ENCODE data around the gene USP43.

USP43 gene

GRCh38 chr17:9644910-9645751 is at the start of gene USP43:
Gene USP43, plus strand, starts transcription at chr17:9645517. Its CDS starts 116 bp downstream, at chr17:9645633.
- TF ChIP-seq GATA3 (IDR thresholded peaks at IDR 0.05; ENCODE audit: low read depth, low read length) (no peak), GATA2 (IDR thresholded peaks at IDR 0.05; ENCODE audit: low read depth, low read length) (no peak)

- TF ChIP-seq GATA3 (IDR thresholded peaks at IDR 0.05; ENCODE audit: low read depth, low read length) (no peak), GATA2 (IDR thresholded peaks at IDR 0.05; ENCODE audit: low read depth, low read length) (no peak)
Measured at GRCh38 chr17:9598661-9599060, 46.7 kb upstream of the USP43 start.

GRCh38 chr17:9606453-9606852 is 38.9 kb upstream of the USP43 start:
- TF ChIP-seq GATA3 (IDR thresholded peaks at IDR 0.05; ENCODE audit: low read depth, low read length) (no peak), GATA2 (IDR thresholded peaks at IDR 0.05; ENCODE audit: low read depth, low read length) (no peak)

- no peak for TF ChIP-seq GATA2 (IDR thresholded peaks at IDR 0.05; ENCODE audit: low read depth, low read length)
- no peak for TF ChIP-seq GATA3 (IDR thresholded peaks at IDR 0.05; ENCODE audit: low read depth, low read length)
Measured at GRCh38 chr17:9611557-9611956, 33.8 kb upstream of the USP43 start.

DNA sequence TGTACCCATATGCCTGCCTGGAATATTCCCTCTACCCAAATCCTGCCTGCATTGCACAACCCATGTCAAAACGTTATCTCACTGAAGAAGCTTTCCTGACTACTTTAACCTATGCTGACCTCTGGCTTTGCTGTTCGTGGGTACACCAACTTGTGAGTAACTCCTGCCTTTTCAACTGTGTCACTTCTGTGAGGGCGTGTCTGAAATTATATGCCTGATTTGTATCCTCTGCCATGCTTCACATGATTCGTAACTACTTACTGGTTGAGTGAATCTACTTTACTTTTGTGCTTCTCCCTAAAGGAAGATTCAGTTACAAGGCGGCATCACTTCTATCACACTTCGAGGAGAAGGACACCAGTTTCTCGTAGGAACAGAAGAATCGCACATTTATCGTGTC is 33.3 kb upstream of the USP43 start:
- TF ChIP-seq GATA2 (IDR thresholded peaks at IDR 0.05; ENCODE audit: low read depth, low read length) (no peak), GATA3 (IDR thresholded peaks at IDR 0.05; ENCODE audit: low read depth, low read length) (no peak)

DNA sequence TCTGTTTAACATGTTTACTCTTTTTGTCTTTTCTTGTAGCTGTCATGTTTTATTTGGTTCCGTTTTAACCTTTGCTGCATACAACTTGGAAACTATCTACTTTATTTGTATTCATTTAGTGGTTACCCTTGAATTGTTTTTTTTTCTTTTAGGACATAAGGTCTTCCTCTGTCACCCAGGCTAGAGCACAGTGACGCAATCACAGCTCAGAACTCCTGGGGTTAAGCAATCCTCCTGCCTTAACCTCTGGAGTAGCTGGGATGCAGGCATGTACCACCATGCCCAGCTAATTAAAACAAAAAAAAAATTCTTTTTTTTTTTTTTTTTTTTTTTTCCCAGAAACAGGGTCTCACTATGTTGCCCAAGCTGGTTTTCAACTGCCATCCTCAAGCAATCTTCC is 29.8 kb upstream of the USP43 start:
- TF ChIP-seq GATA3 (IDR thresholded peaks at IDR 0.05; ENCODE audit: low read depth, low read length): no peak
- no peak for TF ChIP-seq GATA2 (IDR thresholded peaks at IDR 0.05; ENCODE audit: low read depth, low read length)

DNA sequence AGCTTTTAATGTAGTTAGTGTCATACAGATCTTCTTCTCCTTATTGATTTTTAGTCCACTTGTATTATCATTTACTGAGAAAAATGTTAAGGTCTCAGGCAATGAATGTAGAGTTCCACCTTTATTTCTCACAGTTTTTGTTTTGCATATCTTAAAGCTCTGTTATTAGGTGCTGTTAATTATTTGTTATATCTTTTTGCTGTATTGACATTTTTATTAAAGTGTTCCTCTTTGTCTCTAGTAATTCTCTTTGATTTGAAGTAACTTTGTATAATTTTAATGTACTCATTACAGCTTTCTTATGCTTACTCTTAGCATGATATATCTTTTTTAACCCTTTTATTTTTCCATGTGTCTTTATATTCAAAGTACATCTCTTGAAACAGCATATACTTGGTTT is 22.4 kb upstream of the USP43 start:
- TF ChIP-seq GATA3 (IDR thresholded peaks at IDR 0.05; ENCODE audit: low read depth, low read length) (no peak), GATA2 (IDR thresholded peaks at IDR 0.05; ENCODE audit: low read depth, low read length) (no peak)

DNA sequence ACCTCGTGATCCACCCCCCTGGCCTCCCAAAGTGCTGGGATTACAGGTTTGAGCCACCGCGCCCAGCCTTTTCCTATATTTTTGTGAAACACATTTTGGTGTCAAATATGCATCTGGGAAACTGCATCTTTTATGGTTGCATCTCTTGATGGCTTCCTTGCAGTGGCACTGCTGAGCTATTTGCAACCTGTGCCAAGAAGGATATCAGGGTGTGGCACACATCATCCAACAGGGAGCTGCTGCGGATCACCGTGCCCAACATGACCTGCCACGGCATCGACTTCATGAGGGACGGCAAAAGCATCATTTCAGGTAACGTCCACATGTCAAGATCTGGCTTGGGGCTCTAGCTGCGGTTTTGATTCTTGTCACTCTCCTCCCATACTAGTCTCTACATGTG is 16.8 kb upstream of the USP43 start:
- TF ChIP-seq GATA2 (IDR thresholded peaks at IDR 0.05; ENCODE audit: low read depth, low read length) (no peak), GATA3 (IDR thresholded peaks at IDR 0.05; ENCODE audit: low read depth, low read length) (no peak)

- TF ChIP-seq GATA2 (IDR thresholded peaks at IDR 0.05; ENCODE audit: low read depth, low read length) (no peak), GATA3 (IDR thresholded peaks at IDR 0.05; ENCODE audit: low read depth, low read length) (no peak)
Measured at GRCh38 chr17:9632741-9633140, 12.6 kb upstream of the USP43 start.

DNA sequence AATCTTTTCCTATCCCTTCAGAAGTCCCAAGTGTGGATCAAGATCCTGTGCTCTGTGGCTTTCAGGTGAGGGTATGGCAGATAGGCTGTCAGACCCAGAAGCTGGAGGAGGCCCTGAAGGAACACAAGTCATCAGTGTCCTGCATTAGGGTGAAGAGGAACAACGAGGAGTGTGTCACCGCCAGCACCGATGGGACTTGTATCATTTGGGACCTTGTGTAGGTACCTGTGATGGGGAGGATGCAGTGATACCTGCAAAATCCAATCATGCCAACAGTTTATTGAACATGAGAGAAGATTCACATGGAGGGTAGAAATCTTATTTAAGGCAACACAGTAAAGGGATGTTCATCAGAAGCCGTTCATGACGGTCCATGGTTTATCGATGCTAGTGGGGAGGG is 10.0 kb upstream of the USP43 start:
- TF ChIP-seq GATA2 (IDR thresholded peaks at IDR 0.05; ENCODE audit: low read depth, low read length): no peak
- no peak for TF ChIP-seq GATA3 (IDR thresholded peaks at IDR 0.05; ENCODE audit: low read depth, low read length)

DNA sequence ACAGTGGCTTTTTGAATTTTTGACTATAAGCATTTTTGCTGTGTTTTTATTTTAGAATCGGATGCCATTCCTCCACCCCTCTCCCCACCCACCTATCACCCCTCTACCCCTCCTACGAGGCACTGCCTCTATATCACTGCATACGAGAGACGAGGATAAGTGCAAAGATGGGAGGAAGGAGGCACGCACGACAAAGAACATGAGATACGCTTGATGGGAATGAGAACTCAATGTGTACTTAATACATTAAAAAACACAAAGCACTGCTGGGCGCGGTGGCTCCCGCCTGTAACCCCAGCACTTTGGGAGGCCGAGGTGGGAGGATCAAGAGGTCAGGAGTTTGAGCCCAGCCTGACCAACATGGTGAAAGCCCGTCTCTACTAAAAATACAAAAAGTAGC is 8.8 kb upstream of the USP43 start:
- TF ChIP-seq GATA2 (IDR thresholded peaks at IDR 0.05; ENCODE audit: low read depth, low read length) (no peak), GATA3 (IDR thresholded peaks at IDR 0.05; ENCODE audit: low read depth, low read length) (no peak)

DNA sequence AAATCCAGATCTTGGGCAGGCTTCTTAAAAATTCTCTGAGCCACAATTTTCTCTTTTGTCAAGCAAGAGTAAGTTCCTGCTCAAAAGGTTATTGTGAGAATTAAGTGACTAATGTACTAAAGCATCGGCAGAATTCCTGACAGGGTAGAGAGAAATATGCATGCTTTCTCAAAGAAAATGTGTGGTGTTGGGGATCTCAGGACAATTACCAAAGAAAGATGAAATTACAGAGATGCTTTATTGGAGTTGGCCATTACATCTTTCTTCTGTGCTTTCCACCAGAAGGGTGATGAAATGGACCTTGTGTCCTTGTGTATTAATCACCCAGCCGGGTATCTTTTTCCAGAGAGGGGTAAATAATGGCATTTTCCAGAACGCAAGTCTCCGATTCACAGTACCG is 1.7 kb upstream of the USP43 start:
- no peak for TF ChIP-seq GATA2 (IDR thresholded peaks at IDR 0.05; ENCODE audit: low read depth, low read length)
- no peak for TF ChIP-seq GATA3 (IDR thresholded peaks at IDR 0.05; ENCODE audit: low read depth, low read length)

DNA sequence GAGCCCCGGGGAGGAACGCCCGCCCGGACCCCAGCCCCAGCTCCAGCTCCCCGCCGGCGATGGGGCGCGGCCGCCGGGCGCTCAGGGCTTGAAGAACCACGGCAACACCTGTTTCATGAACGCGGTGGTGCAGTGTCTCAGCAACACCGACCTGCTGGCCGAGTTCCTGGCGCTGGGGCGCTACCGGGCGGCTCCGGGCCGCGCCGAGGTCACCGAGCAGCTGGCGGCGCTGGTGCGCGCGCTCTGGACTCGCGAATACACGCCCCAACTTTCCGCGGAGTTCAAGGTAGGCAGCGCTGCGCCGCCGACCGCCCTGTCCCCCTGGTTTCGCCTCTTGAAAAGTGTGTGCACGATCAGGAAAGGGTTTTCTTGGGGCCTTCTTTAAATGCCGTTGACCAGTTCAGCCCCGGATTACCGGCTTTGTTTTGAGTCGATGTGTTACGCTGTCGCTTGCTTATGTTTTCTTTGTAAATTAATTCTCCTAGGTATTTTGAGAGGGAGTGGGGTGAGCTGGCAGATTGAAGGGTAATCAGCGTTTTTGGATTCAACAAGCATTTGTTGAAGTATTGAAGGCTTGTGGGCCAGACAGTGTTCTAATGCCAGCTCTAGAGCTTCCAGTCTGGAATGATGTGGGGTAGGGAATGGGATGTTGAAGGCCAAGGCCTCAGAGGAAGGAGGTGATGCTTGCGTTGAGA is 681 bp downstream of the USP43 start:
- TF ChIP-seq GATA3 (IDR thresholded peaks at IDR 0.05; ENCODE audit: low read depth, low read length) (no peak), GATA2 (IDR thresholded peaks at IDR 0.05; ENCODE audit: low read depth, low read length) (no peak)

DNA sequence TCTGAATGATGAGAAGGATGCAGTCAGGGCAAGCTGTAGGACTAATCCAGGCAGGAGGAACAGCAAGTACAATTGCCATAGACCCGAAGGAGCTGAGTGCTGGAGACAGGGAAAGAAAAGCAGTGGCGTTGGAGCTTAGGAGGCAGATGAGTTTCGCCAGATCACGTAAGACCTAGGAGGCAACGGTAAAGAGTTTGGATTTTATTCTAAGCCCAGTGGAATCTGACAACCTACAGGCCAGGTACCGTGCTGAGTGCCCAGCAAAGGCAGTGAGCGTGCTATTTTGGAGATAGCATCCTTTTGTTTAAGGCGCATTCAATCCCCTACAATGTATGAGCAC is 1.2 kb downstream of the USP43 start:
- no peak for TF ChIP-seq GATA3 (IDR thresholded peaks at IDR 0.05; ENCODE audit: low read depth, low read length)
- TF ChIP-seq GATA2 (IDR thresholded peaks at IDR 0.05; ENCODE audit: low read depth, low read length): no peak

DNA sequence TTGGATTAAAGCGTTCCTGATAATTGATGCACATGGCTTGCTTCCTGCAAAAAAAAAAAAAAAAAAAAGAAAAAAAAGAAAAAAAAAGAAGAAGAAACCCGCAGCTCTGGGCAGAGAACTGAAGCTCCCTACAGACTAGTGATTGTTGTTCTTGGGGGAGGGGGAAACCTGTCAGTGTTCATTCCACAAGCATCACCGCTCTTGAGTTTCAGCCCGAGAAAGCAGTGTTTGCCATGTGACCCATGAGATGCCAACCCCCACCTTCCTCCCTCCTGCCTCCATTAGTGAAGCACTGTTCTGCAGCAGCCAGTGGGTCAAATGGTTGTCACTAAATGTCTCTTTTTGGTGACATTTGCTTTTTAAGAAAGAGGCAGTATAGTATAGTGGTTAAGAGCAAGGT is 1.7 kb downstream of the USP43 start:
- TF ChIP-seq GATA2 (IDR thresholded peaks at IDR 0.05; ENCODE audit: low read depth, low read length): no peak
- no peak for TF ChIP-seq GATA3 (IDR thresholded peaks at IDR 0.05; ENCODE audit: low read depth, low read length)
